ENCODE results near the gene CROCC2.

CROCC2 gene

GRCh38 chr2:240922982-240923537, 16.9 kb downstream of the CROCC2 start (continued):
- no peak for TF ChIP-seq ZNF211 (tag by site-specific recombination; IDR thresholded peaks at IDR 0.05; ENCODE audit: low read depth)
- TF ChIP-seq, protein P1, sequence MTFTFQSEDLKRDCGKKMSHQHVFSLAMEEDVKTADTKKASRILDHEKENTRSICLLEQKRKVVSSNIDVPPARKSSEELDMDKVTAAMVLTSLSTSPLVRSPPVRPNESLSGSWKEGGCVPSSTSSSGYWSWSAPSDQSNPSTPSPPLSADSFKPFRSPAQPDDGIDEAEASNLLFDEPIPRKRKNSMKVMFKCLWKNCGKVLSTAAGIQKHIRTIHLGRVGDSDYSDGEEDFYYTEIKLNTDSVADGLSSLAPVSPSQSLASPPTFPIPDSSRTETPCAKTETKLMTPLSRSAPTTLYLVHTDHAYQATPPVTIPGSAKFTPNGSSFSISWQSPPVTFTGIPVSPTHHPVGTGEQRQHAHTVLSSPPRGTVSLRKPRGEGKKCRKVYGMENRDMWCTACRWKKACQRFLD (tag by site-specific recombination; IDR thresholded peaks at IDR 0.05): no peak
- TF ChIP-seq, protein P2, sequence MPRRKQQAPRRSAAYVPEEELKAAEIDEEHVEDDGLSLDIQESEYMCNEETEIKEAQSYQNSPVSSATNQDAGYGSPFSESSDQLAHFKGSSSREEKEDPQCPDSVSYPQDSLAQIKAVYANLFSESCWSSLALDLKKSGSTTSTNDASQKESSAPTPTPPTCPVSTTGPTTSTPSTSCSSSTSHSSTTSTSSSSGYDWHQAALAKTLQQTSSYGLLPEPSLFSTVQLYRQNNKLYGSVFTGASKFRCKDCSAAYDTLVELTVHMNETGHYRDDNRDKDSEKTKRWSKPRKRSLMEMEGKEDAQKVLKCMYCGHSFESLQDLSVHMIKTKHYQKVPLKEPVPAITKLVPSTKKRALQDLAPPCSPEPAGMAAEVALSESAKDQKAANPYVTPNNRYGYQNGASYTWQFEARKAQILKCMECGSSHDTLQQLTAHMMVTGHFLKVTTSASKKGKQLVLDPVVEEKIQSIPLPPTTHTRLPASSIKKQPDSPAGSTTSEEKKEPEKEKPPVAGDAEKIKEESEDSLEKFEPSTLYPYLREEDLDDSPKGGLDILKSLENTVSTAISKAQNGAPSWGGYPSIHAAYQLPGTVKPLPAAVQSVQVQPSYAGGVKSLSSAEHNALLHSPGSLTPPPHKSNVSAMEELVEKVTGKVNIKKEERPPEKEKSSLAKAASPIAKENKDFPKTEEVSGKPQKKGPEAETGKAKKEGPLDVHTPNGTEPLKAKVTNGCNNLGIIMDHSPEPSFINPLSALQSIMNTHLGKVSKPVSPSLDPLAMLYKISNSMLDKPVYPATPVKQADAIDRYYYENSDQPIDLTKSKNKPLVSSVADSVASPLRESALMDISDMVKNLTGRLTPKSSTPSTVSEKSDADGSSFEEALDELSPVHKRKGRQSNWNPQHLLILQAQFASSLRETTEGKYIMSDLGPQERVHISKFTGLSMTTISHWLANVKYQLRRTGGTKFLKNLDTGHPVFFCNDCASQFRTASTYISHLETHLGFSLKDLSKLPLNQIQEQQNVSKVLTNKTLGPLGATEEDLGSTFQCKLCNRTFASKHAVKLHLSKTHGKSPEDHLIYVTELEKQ (tag by site-specific recombination; IDR thresholded peaks at IDR 0.05; ENCODE audit: borderline replicate concordance): no peak
- TF ChIP-seq ZXDB (tag by site-specific recombination; IDR thresholded peaks at IDR 0.05): no peak

DNA sequence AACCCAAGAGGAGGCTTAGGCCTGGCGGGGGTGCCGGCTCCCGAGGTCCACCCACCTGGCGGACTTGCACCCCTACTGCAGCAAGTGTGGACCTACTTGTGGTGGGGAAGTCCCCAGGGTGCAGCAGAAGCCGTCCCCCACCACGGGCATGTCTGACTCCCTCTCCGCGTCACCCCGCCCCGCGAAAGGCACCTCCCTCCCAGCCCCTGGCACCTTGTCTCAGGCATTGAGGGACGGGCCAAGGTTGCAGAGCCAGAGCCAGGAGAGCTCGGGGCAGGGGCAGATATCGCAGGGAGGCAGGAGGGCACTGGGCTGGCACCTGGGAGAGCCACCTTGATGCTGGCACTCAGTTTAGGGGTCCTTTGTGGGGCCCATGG, 19.0 kb downstream of the CROCC2 start:
- ChIA-PET POLR2A (no interaction called here), CTCF (no interaction called here)
- no peaks in the 10 kb centered on the region for H3K4me1 ChIP-seq (ENCODE audit: control insufficient read depth, insufficient read depth, low read length)
- TF ChIP-seq GFI1B (tag by site-specific recombination; IDR thresholded peaks at IDR 0.05): no peak
- TF ChIP-seq SCRT1 (tag by site-specific recombination; IDR thresholded peaks at IDR 0.05; ENCODE audit: borderline replicate concordance): no peak
- no peak for TF ChIP-seq ZNF280C (tag by site-specific recombination; IDR thresholded peaks at IDR 0.05)
- TF ChIP-seq, protein P3, sequence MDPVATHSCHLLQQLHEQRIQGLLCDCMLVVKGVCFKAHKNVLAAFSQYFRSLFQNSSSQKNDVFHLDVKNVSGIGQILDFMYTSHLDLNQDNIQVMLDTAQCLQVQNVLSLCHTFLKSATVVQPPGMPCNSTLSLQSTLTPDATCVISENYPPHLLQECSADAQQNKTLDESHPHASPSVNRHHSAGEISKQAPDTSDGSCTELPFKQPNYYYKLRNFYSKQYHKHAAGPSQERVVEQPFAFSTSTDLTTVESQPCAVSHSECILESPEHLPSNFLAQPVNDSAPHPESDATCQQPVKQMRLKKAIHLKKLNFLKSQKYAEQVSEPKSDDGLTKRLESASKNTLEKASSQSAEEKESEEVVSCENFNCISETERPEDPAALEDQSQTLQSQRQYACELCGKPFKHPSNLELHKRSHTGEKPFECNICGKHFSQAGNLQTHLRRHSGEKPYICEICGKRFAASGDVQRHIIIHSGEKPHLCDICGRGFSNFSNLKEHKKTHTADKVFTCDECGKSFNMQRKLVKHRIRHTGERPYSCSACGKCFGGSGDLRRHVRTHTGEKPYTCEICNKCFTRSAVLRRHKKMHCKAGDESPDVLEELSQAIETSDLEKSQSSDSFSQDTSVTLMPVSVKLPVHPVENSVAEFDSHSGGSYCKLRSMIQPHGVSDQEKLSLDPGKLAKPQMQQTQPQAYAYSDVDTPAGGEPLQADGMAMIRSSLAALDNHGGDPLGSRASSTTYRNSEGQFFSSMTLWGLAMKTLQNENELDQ (tag by site-specific recombination; IDR thresholded peaks at IDR 0.05; ENCODE audit: low read depth): no peak
- TF ChIP-seq ZNF16 (tag by site-specific recombination; IDR thresholded peaks at IDR 0.05; ENCODE audit: low read depth): no peak
- TF ChIP-seq ATF2 (tag by site-specific recombination; IDR thresholded peaks at IDR 0.05; ENCODE audit: low read depth): no peak
- no peak for TF ChIP-seq ZNF433 (tag by site-specific recombination; IDR thresholded peaks at IDR 0.05; ENCODE audit: low read depth)
- no peak for TF ChIP-seq ZNF654 (tag by site-specific recombination; IDR thresholded peaks at IDR 0.05; ENCODE audit: low read depth)
- no peak for TF ChIP-seq ZNF548 (tag by site-specific recombination; IDR thresholded peaks at IDR 0.05)
- TF ChIP-seq ZNF629 (tag by site-specific recombination; IDR thresholded peaks at IDR 0.05): no peak
- no peak for TF ChIP-seq HOXA7 (CRISPR knock-in tag; IDR thresholded peaks at IDR 0.05; ENCODE audit: borderline replicate concordance)
- TF ChIP-seq ZNF155 (tag by site-specific recombination; IDR thresholded peaks at IDR 0.05): no peak
- TF ChIP-seq BCL11B (tag by site-specific recombination; IDR thresholded peaks at IDR 0.05; ENCODE audit: low read depth): no peak
- no peak for TF ChIP-seq OSR2 (tag by site-specific recombination; IDR thresholded peaks at IDR 0.05)
- no peak for TF ChIP-seq ZNF707 (tag by site-specific recombination; IDR thresholded peaks at IDR 0.05)
- no peak for TF ChIP-seq ZNF184 (tag by site-specific recombination; IDR thresholded peaks at IDR 0.05)
- no peak for TF ChIP-seq ZNF76 (tag by site-specific recombination; IDR thresholded peaks at IDR 0.05; ENCODE audit: borderline replicate concordance, low read depth)
- TF ChIP-seq ZNF747 (tag by site-specific recombination; IDR thresholded peaks at IDR 0.05): no peak
- no peak overlapping the region for H3K4me3 ChIP-seq (ENCODE audit: low read depth, low read length)
- H3K9me3 ChIP-seq (ENCODE audit: control insufficient read depth, insufficient read depth, low read depth, low read length): no peaks in the 10 kb centered on the region
- H3K27ac ChIP-seq (ENCODE audit: extremely low read depth, low read depth, low read length): no peak overlapping the region
- no peaks in the 10 kb centered on the region for H3K36me3 ChIP-seq (ENCODE audit: control insufficient read depth in 2 of 2, insufficient read depth in 1 of 2, low read length in 2 of 2)
